Osteoblast (primary cell): ENCODE measurements around the gene CRYGS. TPM values are rescaled to one million over a fixed set of nuclear protein-coding genes. Genes with fewer than 3 reads are reported as not detected.

Source experiments
- DNase-seq: peaks from one replicate; pipeline ENCODE4 v3.0.0; 2011; ENCODE audit warnings: low spot score, mixed read lengths; ENCODE audit not compliant: insufficient read length; ENCODE audit errors: missing footprints
- H2AFZ ChIP-seq: 2 replicates; pipeline ENCODE4 v1.6.0; 2011; ENCODE audit warnings: mild to moderate bottlenecking, low read length
- H3K27ac ChIP-seq: 2 replicates; pipeline ENCODE4 v1.5.1; 2011; ENCODE audit warnings: mild to moderate bottlenecking, low read depth, low read length, moderate library complexity
- H3K27me3 ChIP-seq: 2 replicates; pipeline ENCODE4 v1.6.0; 2012; ENCODE audit warnings: mild to moderate bottlenecking, control low read depth, inconsistent platforms, low read length, moderate library complexity; ENCODE audit not compliant: insufficient read depth
- H3K36me3 ChIP-seq: 2 replicates; pipeline ENCODE4 v1.5.1; 2011; ENCODE audit warnings: mild to moderate bottlenecking, low read length, control low read depth, moderate library complexity; ENCODE audit not compliant: insufficient read depth
- H3K4me1 ChIP-seq: 2 replicates; pipeline ENCODE4 v1.5.1; 2011; ENCODE audit warnings: mild to moderate bottlenecking, low read length, control low read depth, moderate library complexity; ENCODE audit not compliant: insufficient read depth
- H3K4me2 ChIP-seq: 2 replicates; pipeline ENCODE4 v1.6.0; 2011; ENCODE audit warnings: mild to moderate bottlenecking, low read length; ENCODE audit not compliant: insufficient read depth
- H3K4me3 ChIP-seq: fragments of 200-600 bp; sonication (generic); 3 replicates; pipeline ENCODE4 v1.5.1; 2012; ENCODE audit warnings: mild to moderate bottlenecking, low read length, inconsistent platforms; ENCODE audit not compliant: insufficient read depth
- H3K79me2 ChIP-seq: 2 replicates; pipeline ENCODE4 v1.6.0; 2012; ENCODE audit warnings: mild to moderate bottlenecking, low read length, control low read depth, inconsistent platforms; ENCODE audit not compliant: insufficient read depth
- H3K9me3 ChIP-seq: 2 replicates; pipeline ENCODE4 v1.5.1; 2011; ENCODE audit warnings: low read depth, low read length, control low read depth
- H4K20me1 ChIP-seq: 2 replicates; pipeline ENCODE4 v1.6.0; 2012; ENCODE audit warnings: mild to moderate bottlenecking, low read length, control low read depth; ENCODE audit not compliant: insufficient read depth
- CTCF ChIP-seq: IDR thresholded peaks from 2 replicates; pipeline ENCODE4 v1.5.1; 2011; ENCODE audit warnings: mild to moderate bottlenecking, low read depth, low read length, moderate library complexity; ENCODE audit errors: extremely low read depth
- total RNA-seq: library from RNA; depleted of rRNA; stranded (reverse); fragments of >200 nt; gene quantifications from 2 replicates; pipeline ENCODE4 v1.2.3, GENCODE V29; 2012

Gene CRYGS
- total RNA-seq, 1 donor, result 1.8 TPM

GRCh38 chr3:186551387-186551786, 7.2 kb upstream of the CRYGS start:
- Histone ChIP-seq H3K4me3 (no peak overlapping the region), H4K20me1 (no peaks in the 10 kb centered on the region), H3K4me1 (no peaks in the 10 kb centered on the region), H3K9me3 (no peaks in the 10 kb centered on the region), H3K79me2 (no peaks in the 10 kb centered on the region), H3K4me2 (no peak overlapping the region), H3K27ac (no peak overlapping the region), H2AFZ (no peak overlapping the region), H3K27me3 (no peaks in the 10 kb centered on the region), H3K36me3 (peaks cover 42% of the 10 kb centered on the region)
- no peak for DNase-seq
- no peak for TF ChIP-seq CTCF

GRCh38 chr3:186549497-186549896, 5.3 kb upstream of the CRYGS start:
- no peak for DNase-seq
- H3K27me3 ChIP-seq, result no peaks in the 10 kb centered on the region
- no peak overlapping the region for H3K4me2 ChIP-seq
- H2AFZ ChIP-seq, result no peak overlapping the region
- no peak overlapping the region for H3K4me3 ChIP-seq
- no peaks in the 10 kb centered on the region for H3K4me1 ChIP-seq
- TF ChIP-seq CTCF, result no peak
- H3K36me3 ChIP-seq, result peaks cover 29% of the 10 kb centered on the region
- no peaks in the 10 kb centered on the region for H3K79me2 ChIP-seq
- no peaks in the 10 kb centered on the region for H3K9me3 ChIP-seq
- H3K27ac ChIP-seq, result no peak overlapping the region
- no peaks in the 10 kb centered on the region for H4K20me1 ChIP-seq

GRCh38 chr3:186540835-186541226, 3.3 kb downstream of the CRYGS start:
- Histone ChIP-seq H2AFZ (no peak overlapping the region), H3K36me3 (no peaks in the 10 kb centered on the region), H3K9me3 (no peaks in the 10 kb centered on the region), H3K27me3 (no peaks in the 10 kb centered on the region), H3K4me3 (no peak overlapping the region), H3K4me2 (peak overlapping the region; percentile 52), H3K79me2 (no peaks in the 10 kb centered on the region), H3K4me1 (peaks cover 30% of the 10 kb centered on the region), H4K20me1 (no peaks in the 10 kb centered on the region), H3K27ac (no peak overlapping the region)
- TF ChIP-seq CTCF, result no peak
- DNase-seq, result no peak

- Histone ChIP-seq H3K36me3 (no peaks in the 10 kb centered on the region), H2AFZ (no peak overlapping the region), H3K4me2 (peak overlapping the region; percentile 52), H3K4me3 (no peak overlapping the region), H4K20me1 (no peaks in the 10 kb centered on the region), H3K79me2 (no peaks in the 10 kb centered on the region), H3K27me3 (no peaks in the 10 kb centered on the region), H3K4me1 (peaks cover 30% of the 10 kb centered on the region), H3K27ac (no peak overlapping the region), H3K9me3 (no peaks in the 10 kb centered on the region)
- DNase-seq, result no peak
- TF ChIP-seq CTCF, result peak; percentile 80
These were observed 3.9 kb downstream of the CRYGS start for GRCh38 chr3:186540221-186540834.
